HL-60 (cell line): Measurements from ENCODE around the gene ETV7.

ENCODE experiments used
- DNase-seq, 2 experiments: peaks; one replicate each; pipeline ENCODE4 v3.0.0-alpha.2; 2010 to 2020; ENCODE audit warnings: low read depth in 1 of 2, low spot score in 1 of 2
- H3K27ac ChIP-seq: fragments of 250-450 bp; sonication (Bioruptor Pico); replicated peaks from 2 replicates; pipeline ENCODE4 v1.5.1; 2020; ENCODE audit warnings: mild to moderate bottlenecking, moderate library complexity
- H3K27me3 ChIP-seq: fragments of 250-450 bp; sonication (Bioruptor Pico); 2 replicates; pipeline ENCODE4 v1.5.1; 2021; ENCODE audit warnings: mild to moderate bottlenecking, moderate library complexity; ENCODE audit not compliant: insufficient read depth, poor library complexity, severe bottlenecking
- H3K4me3 ChIP-seq: replicated peaks from 2 replicates; pipeline ENCODE4 v1.5.1; 2011; ENCODE audit warnings: mild to moderate bottlenecking, control low read depth, low read length; ENCODE audit not compliant: insufficient read depth
- GABPA ChIP-seq: IDR thresholded peaks from 2 replicates; pipeline ENCODE4 v1.6.1; 2012; ENCODE audit warnings: low read depth
- POLR2AphosphoS5 ChIP-seq: IDR thresholded peaks from 2 replicates; pipeline ENCODE4 v1.6.1; 2012; ENCODE audit warnings: low read depth
- SPI1 ChIP-seq: IDR thresholded peaks from 2 replicates; pipeline ENCODE4 v1.6.1; 2012; ENCODE audit warnings: low read depth, mild to moderate bottlenecking, borderline replicate concordance
- TF ChIP-seq, protein P1 (sequence below): IDR thresholded peaks from one replicate; pipeline ENCODE4 v1.5.1; 2011; ENCODE audit warnings: low read length, control low read depth, inconsistent platforms; ENCODE audit not compliant: insufficient read depth
- TF ChIP-seq, protein P2 (sequence below): IDR thresholded peaks from 2 replicates; pipeline ENCODE4 v1.6.1; 2012; ENCODE audit warnings: low read depth; ENCODE audit not compliant: insufficient replicate concordance

Gene ETV7

DNA sequence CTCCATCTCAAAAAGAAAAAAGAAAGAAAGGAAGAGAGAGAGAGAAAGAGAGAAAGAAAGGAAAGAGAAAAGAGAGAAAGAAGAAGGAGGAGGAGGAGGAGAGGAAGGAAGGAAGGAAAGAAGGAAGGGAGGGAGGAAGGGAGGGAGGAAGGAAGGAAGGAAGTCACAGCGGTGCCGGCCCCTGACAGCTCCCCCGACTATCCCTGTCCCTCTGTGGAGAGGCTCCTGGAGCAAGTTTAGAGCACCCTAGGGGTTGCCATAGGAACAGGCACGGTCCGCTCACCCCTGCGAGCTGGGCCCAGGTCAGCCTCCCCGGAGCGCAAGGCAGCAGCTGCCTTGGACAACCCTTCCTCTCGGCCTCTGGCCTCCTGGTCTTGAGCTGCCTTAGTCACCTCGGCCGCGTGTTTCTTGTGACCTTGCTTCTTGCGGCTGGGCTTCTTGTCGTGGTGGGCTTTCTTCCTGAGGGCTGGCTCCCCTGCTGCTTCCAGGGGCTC, 57.6 kb downstream of the ETV7 start:
- no peak for DNase-seq
- no peak overlapping the region for H3K4me3 ChIP-seq
- no peak overlapping the region for H3K27ac ChIP-seq
- TF ChIP-seq, protein P1, sequence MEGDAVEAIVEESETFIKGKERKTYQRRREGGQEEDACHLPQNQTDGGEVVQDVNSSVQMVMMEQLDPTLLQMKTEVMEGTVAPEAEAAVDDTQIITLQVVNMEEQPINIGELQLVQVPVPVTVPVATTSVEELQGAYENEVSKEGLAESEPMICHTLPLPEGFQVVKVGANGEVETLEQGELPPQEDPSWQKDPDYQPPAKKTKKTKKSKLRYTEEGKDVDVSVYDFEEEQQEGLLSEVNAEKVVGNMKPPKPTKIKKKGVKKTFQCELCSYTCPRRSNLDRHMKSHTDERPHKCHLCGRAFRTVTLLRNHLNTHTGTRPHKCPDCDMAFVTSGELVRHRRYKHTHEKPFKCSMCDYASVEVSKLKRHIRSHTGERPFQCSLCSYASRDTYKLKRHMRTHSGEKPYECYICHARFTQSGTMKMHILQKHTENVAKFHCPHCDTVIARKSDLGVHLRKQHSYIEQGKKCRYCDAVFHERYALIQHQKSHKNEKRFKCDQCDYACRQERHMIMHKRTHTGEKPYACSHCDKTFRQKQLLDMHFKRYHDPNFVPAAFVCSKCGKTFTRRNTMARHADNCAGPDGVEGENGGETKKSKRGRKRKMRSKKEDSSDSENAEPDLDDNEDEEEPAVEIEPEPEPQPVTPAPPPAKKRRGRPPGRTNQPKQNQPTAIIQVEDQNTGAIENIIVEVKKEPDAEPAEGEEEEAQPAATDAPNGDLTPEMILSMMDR: no peak
- TF ChIP-seq POLR2AphosphoS5: no peak
- peaks cover 5% of the 10 kb centered on the region for H3K27me3 ChIP-seq

DNA sequence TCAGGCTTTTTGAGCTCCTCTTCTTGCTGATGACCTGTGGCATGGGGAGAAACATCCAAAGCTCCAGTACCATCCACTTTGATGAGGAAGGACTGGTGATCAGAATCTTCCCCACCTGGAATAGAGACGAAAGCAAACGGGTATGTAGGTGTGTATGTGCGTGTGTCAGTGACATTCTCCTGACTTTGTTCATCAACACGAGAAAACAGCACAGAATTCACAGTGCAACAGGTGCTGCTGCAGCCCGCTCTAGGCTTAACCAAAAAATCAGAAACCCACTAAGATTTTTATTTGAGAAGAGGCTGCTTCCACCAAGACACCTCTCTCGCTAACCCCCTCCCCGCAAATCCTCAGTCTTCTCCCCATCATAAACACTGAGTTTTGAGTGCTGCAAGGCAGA, 58.9 kb downstream of the ETV7 start:
- TF ChIP-seq, protein P1: no peak
- TF ChIP-seq POLR2AphosphoS5: no peak
- TF ChIP-seq, protein P2, sequence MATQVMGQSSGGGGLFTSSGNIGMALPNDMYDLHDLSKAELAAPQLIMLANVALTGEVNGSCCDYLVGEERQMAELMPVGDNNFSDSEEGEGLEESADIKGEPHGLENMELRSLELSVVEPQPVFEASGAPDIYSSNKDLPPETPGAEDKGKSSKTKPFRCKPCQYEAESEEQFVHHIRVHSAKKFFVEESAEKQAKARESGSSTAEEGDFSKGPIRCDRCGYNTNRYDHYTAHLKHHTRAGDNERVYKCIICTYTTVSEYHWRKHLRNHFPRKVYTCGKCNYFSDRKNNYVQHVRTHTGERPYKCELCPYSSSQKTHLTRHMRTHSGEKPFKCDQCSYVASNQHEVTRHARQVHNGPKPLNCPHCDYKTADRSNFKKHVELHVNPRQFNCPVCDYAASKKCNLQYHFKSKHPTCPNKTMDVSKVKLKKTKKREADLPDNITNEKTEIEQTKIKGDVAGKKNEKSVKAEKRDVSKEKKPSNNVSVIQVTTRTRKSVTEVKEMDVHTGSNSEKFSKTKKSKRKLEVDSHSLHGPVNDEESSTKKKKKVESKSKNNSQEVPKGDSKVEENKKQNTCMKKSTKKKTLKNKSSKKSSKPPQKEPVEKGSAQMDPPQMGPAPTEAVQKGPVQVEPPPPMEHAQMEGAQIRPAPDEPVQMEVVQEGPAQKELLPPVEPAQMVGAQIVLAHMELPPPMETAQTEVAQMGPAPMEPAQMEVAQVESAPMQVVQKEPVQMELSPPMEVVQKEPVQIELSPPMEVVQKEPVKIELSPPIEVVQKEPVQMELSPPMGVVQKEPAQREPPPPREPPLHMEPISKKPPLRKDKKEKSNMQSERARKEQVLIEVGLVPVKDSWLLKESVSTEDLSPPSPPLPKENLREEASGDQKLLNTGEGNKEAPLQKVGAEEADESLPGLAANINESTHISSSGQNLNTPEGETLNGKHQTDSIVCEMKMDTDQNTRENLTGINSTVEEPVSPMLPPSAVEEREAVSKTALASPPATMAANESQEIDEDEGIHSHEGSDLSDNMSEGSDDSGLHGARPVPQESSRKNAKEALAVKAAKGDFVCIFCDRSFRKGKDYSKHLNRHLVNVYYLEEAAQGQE: no peak
- TF ChIP-seq GABPA: no peak
- no peak for TF ChIP-seq SPI1
- no peak for DNase-seq
- H3K4me3 ChIP-seq: no peak overlapping the region
- no peak overlapping the region for H3K27ac ChIP-seq
- H3K27me3 ChIP-seq: peaks cover 3% of the 10 kb centered on the region

DNA sequence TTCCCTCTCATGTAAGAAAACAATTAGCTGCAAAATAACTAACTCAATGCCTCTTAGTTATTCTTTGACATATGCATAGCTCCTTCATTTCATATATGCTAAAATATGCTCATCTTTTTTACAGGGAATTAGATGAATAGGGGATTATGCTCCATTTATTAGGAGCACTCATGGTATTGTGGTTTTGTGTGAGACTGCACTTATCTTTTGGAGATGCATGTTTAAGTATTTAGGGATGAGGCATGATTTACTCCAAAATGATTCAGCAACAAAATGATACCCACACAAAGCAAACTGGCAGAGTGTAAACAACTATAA, 59.6 kb downstream of the ETV7 start:
- H3K27ac ChIP-seq: no peak overlapping the region
- TF ChIP-seq, protein P1: no peak
- TF ChIP-seq GABPA: no peak
- TF ChIP-seq, protein P2: no peak
- TF ChIP-seq SPI1: no peak
- H3K4me3 ChIP-seq: no peak overlapping the region
- DNase-seq: no peak
- H3K27me3 ChIP-seq: no peaks in the 10 kb centered on the region

DNA sequence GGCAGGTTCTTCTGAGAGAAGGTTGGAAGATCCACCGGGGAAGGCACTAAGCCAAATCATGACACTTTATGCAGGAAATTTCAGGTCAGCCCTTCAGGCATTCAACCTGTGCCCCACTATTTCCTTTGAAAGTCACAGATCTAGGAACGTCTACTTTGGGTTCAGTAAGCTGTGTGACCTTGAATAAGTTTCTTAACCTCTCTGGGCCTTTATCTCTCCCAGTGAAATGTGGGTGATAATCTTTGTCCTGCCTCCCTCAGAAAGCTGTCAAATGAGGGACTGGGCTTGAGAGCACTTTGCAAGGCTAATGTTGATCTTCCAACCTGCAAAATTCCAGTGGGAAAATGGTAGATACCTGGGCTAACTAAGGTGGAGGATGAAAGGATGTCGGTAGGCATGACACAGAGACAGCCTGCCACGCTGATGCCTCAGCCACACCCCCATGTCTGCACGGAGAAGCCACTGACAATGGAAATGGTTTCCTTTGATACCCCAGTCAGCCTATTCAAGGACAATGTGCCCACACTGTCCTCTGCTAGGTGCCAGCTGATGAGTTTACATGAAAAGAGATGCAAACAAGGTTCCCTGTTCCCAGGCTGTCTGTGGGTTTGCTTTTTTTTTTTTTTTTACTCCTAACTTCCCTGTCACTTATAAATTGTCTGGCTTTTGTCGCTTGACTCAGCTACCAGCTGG, 60.1 kb downstream of the ETV7 start:
- TF ChIP-seq, protein P2: no peak
- TF ChIP-seq GABPA (no peak), SPI1 (no peak), POLR2AphosphoS5 (no peak)
- TF ChIP-seq, protein P1: no peak
- Histone ChIP-seq H3K27me3 (no peaks in the 10 kb centered on the region), H3K27ac (no peak overlapping the region), H3K4me3 (no peak overlapping the region)
- DNase-seq: no peak
